ENCODE data around the gene HP1BP3.

The HP1BP3 gene

GRCh38 chr1:20731057-20731991 lies 55.8 kb downstream of the HP1BP3 start:
- peaks cover 17% of the 10 kb centered on the region for H3K4me1 ChIP-seq (ENCODE audit: insufficient read depth, low read length, severe bottlenecking)
- no peaks in the 10 kb centered on the region for H3K9me3 ChIP-seq (ENCODE audit: low read length)
- no peak for TF ChIP-seq EZH2 (IDR thresholded peaks at IDR 0.05; ENCODE audit: borderline replicate concordance, low read length)
- no peak for TF ChIP-seq CTCF (IDR thresholded peaks at IDR 0.05; ENCODE audit: low read length)
- no peak overlapping the region for H2AFZ ChIP-seq (ENCODE audit: low read length)
- no peaks in the 10 kb centered on the region for H4K20me1 ChIP-seq (ENCODE audit: insufficient read depth, low read length)
- no peaks in the 10 kb centered on the region for H3K79me2 ChIP-seq (ENCODE audit: insufficient read depth, low read length)
- H3K4me2 ChIP-seq (ENCODE audit: low read length) = peak overlapping the region; percentile 82
- H3K9ac ChIP-seq (ENCODE audit: low read length) = no peak overlapping the region; the same call in 1 of the 2 replicates
- H3K27me3 ChIP-seq (ENCODE audit: insufficient read depth, low read length) = peaks cover 8% of the 10 kb centered on the region; the same call in 1 of the 2 replicates
- H3K4me3 ChIP-seq (ENCODE audit: low read depth, low read length, poor library complexity, severe bottlenecking) = peak overlapping the region; percentile 64
- H3F3A ChIP-seq (ENCODE audit: insufficient read depth, low read length) = peaks cover 5% of the 10 kb centered on the region; the same call in 1 of the 2 replicates
- H3K36me3 ChIP-seq (ENCODE audit: insufficient read depth, low read length) = no peaks in the 10 kb centered on the region
- H3K27ac ChIP-seq (ENCODE audit: low read depth, low read length, poor library complexity, severe bottlenecking) = no peak overlapping the region
- no peaks in the 10 kb centered on the region for H3K9me2 ChIP-seq (ENCODE audit: low read depth, low read length)

- no peaks in the 10 kb centered on the region for H3K9me3 ChIP-seq (ENCODE audit: low read length)
- peaks cover 17% of the 10 kb centered on the region for H3K4me1 ChIP-seq (ENCODE audit: insufficient read depth, low read length, severe bottlenecking)
- H3K9me2 ChIP-seq (ENCODE audit: low read depth, low read length) = no peaks in the 10 kb centered on the region
- H3K4me3 ChIP-seq (ENCODE audit: low read depth, low read length, poor library complexity, severe bottlenecking) = no peak overlapping the region
- no peak for TF ChIP-seq CTCF (IDR thresholded peaks at IDR 0.05; ENCODE audit: low read length)
- TF ChIP-seq EZH2 (IDR thresholded peaks at IDR 0.05; ENCODE audit: borderline replicate concordance, low read length) = no peak
- no peaks in the 10 kb centered on the region for H3K36me3 ChIP-seq (ENCODE audit: insufficient read depth, low read length)
- no peak overlapping the region for H2AFZ ChIP-seq (ENCODE audit: low read length)
- H3K9ac ChIP-seq (ENCODE audit: low read length) = no peak overlapping the region
- H3F3A ChIP-seq (ENCODE audit: insufficient read depth, low read length) = peaks cover 5% of the 10 kb centered on the region; the same call in 1 of the 2 replicates
- no peak overlapping the region for H3K27ac ChIP-seq (ENCODE audit: low read depth, low read length, poor library complexity, severe bottlenecking)
- no peaks in the 10 kb centered on the region for H3K79me2 ChIP-seq (ENCODE audit: insufficient read depth, low read length)
- no peaks in the 10 kb centered on the region for H4K20me1 ChIP-seq (ENCODE audit: insufficient read depth, low read length)
- H3K27me3 ChIP-seq (ENCODE audit: insufficient read depth, low read length) = peaks cover 8% of the 10 kb centered on the region; the same call in 1 of the 2 replicates
- H3K4me2 ChIP-seq (ENCODE audit: low read length) = no peak overlapping the region
Measured at GRCh38 chr1:20730690-20731056, 56.4 kb downstream of the HP1BP3 start.

- Histone ChIP-seq H3K9ac (ENCODE audit: low read length) (no peak overlapping the region), H2AFZ (ENCODE audit: low read length) (no peak overlapping the region), H3K4me1 (ENCODE audit: insufficient read depth, low read length, severe bottlenecking) (peaks cover 17% of the 10 kb centered on the region), H3K9me2 (ENCODE audit: low read depth, low read length) (no peaks in the 10 kb centered on the region), H3K4me2 (ENCODE audit: low read length) (no peak overlapping the region), H3K27me3 (ENCODE audit: insufficient read depth, low read length) (peaks cover 8% of the 10 kb centered on the region; the same call in 1 of the 2 replicates), H3K9me3 (ENCODE audit: low read length) (no peaks in the 10 kb centered on the region), H3F3A (ENCODE audit: insufficient read depth, low read length) (peaks cover 5% of the 10 kb centered on the region; the same call in 1 of the 2 replicates), H4K20me1 (ENCODE audit: insufficient read depth, low read length) (no peaks in the 10 kb centered on the region), H3K79me2 (ENCODE audit: insufficient read depth, low read length) (no peaks in the 10 kb centered on the region), H3K4me3 (ENCODE audit: low read depth, low read length, poor library complexity, severe bottlenecking) (no peak overlapping the region), H3K27ac (ENCODE audit: low read depth, low read length, poor library complexity, severe bottlenecking) (no peak overlapping the region), H3K36me3 (ENCODE audit: insufficient read depth, low read length) (no peaks in the 10 kb centered on the region)
- no peak for TF ChIP-seq EZH2 (IDR thresholded peaks at IDR 0.05; ENCODE audit: borderline replicate concordance, low read length)
- no peak for TF ChIP-seq CTCF (IDR thresholded peaks at IDR 0.05; ENCODE audit: low read length)
Measured at GRCh38 chr1:20729990-20730689, 57.0 kb downstream of the HP1BP3 start.

Data from OCI-LY1 (cell line).